HepG2 (cell line): ENCODE data around the gene ZP2. TPM values are rescaled to one million over a fixed set of nuclear protein-coding genes. Genes with fewer than 3 reads are reported as not detected.
"Not testable (repeated sequence)": the region's sequence is repeated elsewhere in the genome, so short reads cannot be mapped to it uniquely, and the experiment has no call there.

Experiments
- ATAC-seq: fragments of 200-7000 bp; cut with Tn5 transposase; 3 replicates; pipeline ENCODE4 v1.9.1; 2020; ENCODE audit warnings: mild to moderate bottlenecking, moderate library complexity
- BruUV-seq: library from RNA; stranded (reverse); fragments of 400-500 nt; replicated peaks from 2 replicates; lab custom pipeline; 2021; lab: Mats Ljungman, UMichigan
- CTCF ChIA-PET: fragments of 300-600 bp; formaldehyde crosslinking; extraction: SDS; loops from one replicate; lab custom pipeline; 2021; ENCODE audit warnings: low total read pairs, inconsistent platforms, low intra/inter-chr PET ratio; lab: Yijun Ruan, JAX
- POLR2A ChIA-PET: fragments of 350-600 bp; sonication (Branson Sonifier 250); formaldehyde crosslinking; loops from one replicate; lab custom pipeline; 2020; ENCODE audit warnings: antibody characterized with exemption, inconsistent platforms; lab: Yijun Ruan, JAX
- DNase-seq: peaks from one replicate; pipeline ENCODE4 v3.0.0-alpha.2; 2015; ENCODE audit warnings: low spot score
- FAIRE-seq: peaks from 3 replicates; lab custom pipeline; 2011; peaks lifted over from hg19 to GRCh38; lab: Jason Lieb, UNC
- H2AFZ ChIP-seq: one replicate; pipeline ENCODE4 v1.6.1; 2011; ENCODE audit warnings: low read length, inconsistent platforms
- H3K27ac ChIP-seq: fragments of 300-600 bp; 3 replicates; pipeline ENCODE4 v1.8.0; 2011; ENCODE audit warnings: mixed run types, mild to moderate bottlenecking, mixed read lengths, low read length, inconsistent platforms; ENCODE audit not compliant: insufficient read depth; ENCODE audit errors: extremely low read length
- H3K27me3 ChIP-seq, 2 experiments: fragments of 200-600 bp in 1 of 2; 2 replicates in 1 of 2; 3 replicates in 1 of 2; pipeline versions ENCODE4 v1.6.0 to v1.8.0; 2011; ENCODE audit warnings: low read length in 2 of 2, mild to moderate bottlenecking in 2 of 2, moderate library complexity in 2 of 2, inconsistent platforms in 1 of 2; ENCODE audit not compliant: insufficient read depth in 2 of 2, control insufficient read depth in 1 of 2
- H3K36me3 ChIP-seq, 2 experiments: fragments of 200-600 bp in 1 of 2; replicated peaks in 1 of 2; 2 replicates in 1 of 2; 3 replicates in 1 of 2; pipeline versions ENCODE4 v1.5.1 to v1.8.0; 2011; ENCODE audit warnings: low read length in 2 of 2, inconsistent platforms in 1 of 2; ENCODE audit not compliant: insufficient read depth in 2 of 2, control insufficient read depth in 1 of 2
- H3K4me1 ChIP-seq: 2 replicates; pipeline ENCODE4 v1.5.1; 2012; ENCODE audit warnings: low read length, inconsistent platforms; ENCODE audit not compliant: insufficient read depth
- H3K4me2 ChIP-seq: 2 replicates; pipeline ENCODE4 v1.6.0; 2011; ENCODE audit warnings: low read depth, low read length, inconsistent platforms
- H3K4me3 ChIP-seq, 3 experiments: fragments of 200-600 bp in 1 of 3; sonication (generic), shearing (Covaris generic) in 1 of 3; replicated peaks in 1 of 3; 2 replicates each; pipeline ENCODE4 v1.5.1; 2011 to 2016; ENCODE audit warnings: low read length in 3 of 3, inconsistent platforms in 2 of 3, low read depth in 2 of 3, mild to moderate bottlenecking in 2 of 3, control low read depth in 1 of 3, mixed read lengths in 1 of 3; ENCODE audit not compliant: insufficient read depth in 1 of 3
- H3K79me2 ChIP-seq: one replicate; pipeline ENCODE4 v1.6.1; 2011; ENCODE audit warnings: low read length, inconsistent platforms; ENCODE audit not compliant: insufficient read depth
- H3K9ac ChIP-seq: 2 replicates; pipeline ENCODE4 v1.6.0; 2011; ENCODE audit warnings: mild to moderate bottlenecking, low read depth, low read length, inconsistent platforms; ENCODE audit not compliant: insufficient read depth
- H3K9me3 ChIP-seq: 2 replicates; pipeline ENCODE4 v1.5.1; 2012; ENCODE audit warnings: mild to moderate bottlenecking, low read length
- H4K20me1 ChIP-seq: 2 replicates; pipeline ENCODE4 v1.6.0; 2011; ENCODE audit warnings: inconsistent platforms, mild to moderate bottlenecking, low read length, moderate library complexity; ENCODE audit not compliant: insufficient read depth
- FOXA1 ChIP-seq, 2 experiments: fragments of 450-650 bp in 1 of 2; sonication (generic) in 1 of 2; formaldehyde crosslinking in 1 of 2; IDR thresholded peaks; 2 replicates each; pipeline versions ENCODE4 v1.4.0 to v1.6.1; 2016 to 2020; ENCODE audit warnings: missing genetic modification reagents in 1 of 2
- GLMP ChIP-seq: sonication (generic); formaldehyde crosslinking; IDR thresholded peaks from 2 replicates; pipeline ENCODE4 v1.9.0; 2021; ENCODE audit warnings: missing genetic modification reagents, mild to moderate bottlenecking, borderline replicate concordance
- KAT8 ChIP-seq: IDR thresholded peaks from 2 replicates; pipeline ENCODE4 v1.6.1; 2016; ENCODE audit warnings: missing genetic modification reagents, missing compliant biosample characterization
- KDM1A ChIP-seq: IDR thresholded peaks from 2 replicates; pipeline ENCODE4 v1.6.1; 2016; ENCODE audit warnings: missing compliant biosample characterization
- ZNF574 ChIP-seq: sonication (generic); formaldehyde crosslinking; IDR thresholded peaks from 2 replicates; pipeline ENCODE4 v1.4.0; 2020; ENCODE audit warnings: missing genetic modification reagents
- ZNF772 ChIP-seq: sonication (generic); formaldehyde crosslinking; IDR thresholded peaks from 2 replicates; pipeline ENCODE4 v1.5.0; 2020; ENCODE audit warnings: mild to moderate bottlenecking, missing genetic modification reagents
- WGBS: methylation state at CpG from one replicate; pipeline ENCODE4 v1.1.6; 2017; ENCODE audit warnings: low lambda C conversion rate; 5-methylcytosine and 5-hydroxymethylcytosine counted together
- in situ Hi-C: cut with HindIII; loops from 2 replicates; pipeline ENCODE4 v1.10.0; 2017; ENCODE audit warnings: low pct_unique_long_range_greater_than_20kb; ENCODE audit not compliant: extremely low pct_ligation_motif_present
- intact Hi-C: fragments of 100-400 bp; cut with micrococcal nuclease; formaldehyde crosslinking; loops from one replicate; pipeline ENCODE4 v1.10.0; 2022; ENCODE audit not compliant: unreplicated experiment
- polyA plus RNA-seq, 8 experiments: library from polyadenylated mRNA; depleted of rRNA in 3 of 8; stranded (reverse) in 7 of 8; unstranded in 1 of 8; fragments of >200 nt; fragmentation: Illumina TruSeq in 4 of 8; extraction: Trizol in 4 of 8; gene quantifications; 2 replicates each; pipeline versions ENCODE4 v1.2.1 to v1.2.3, GENCODE V29; 2011 to 2016; ENCODE audit warnings: low read depth in 4 of 8, missing spikeins in 1 of 8, mixed read lengths in 1 of 8; ENCODE audit not compliant: insufficient read depth in 1 of 8
- total RNA-seq, 5 experiments: library from RNA; depleted of rRNA; stranded (reverse); fragments of >200 nt; fragmentation: Illumina TruSeq; extraction: Trizol; gene quantifications; 2 replicates each; pipeline ENCODE4 v1.2.3, GENCODE V29; 2016; ENCODE audit warnings: low read depth in 1 of 5
- TF ChIP-seq, protein P1 (sequence below): sonication (generic); formaldehyde crosslinking; IDR thresholded peaks from 2 replicates; pipeline ENCODE4 v1.4.0; 2020; ENCODE audit warnings: missing genetic modification reagents
- TF ChIP-seq, protein P2 (sequence below): sonication (generic); formaldehyde crosslinking; IDR thresholded peaks from 2 replicates; pipeline ENCODE4 v1.5.1; 2020; ENCODE audit warnings: missing genetic modification reagents, mild to moderate bottlenecking, borderline replicate concordance

ZP2 gene
- total and polyA plus RNA-seq, 2 of the 13 experiments (the other 11 are each of a cell fraction or from before 2014, with no cell fraction given): not detected

DNA sequence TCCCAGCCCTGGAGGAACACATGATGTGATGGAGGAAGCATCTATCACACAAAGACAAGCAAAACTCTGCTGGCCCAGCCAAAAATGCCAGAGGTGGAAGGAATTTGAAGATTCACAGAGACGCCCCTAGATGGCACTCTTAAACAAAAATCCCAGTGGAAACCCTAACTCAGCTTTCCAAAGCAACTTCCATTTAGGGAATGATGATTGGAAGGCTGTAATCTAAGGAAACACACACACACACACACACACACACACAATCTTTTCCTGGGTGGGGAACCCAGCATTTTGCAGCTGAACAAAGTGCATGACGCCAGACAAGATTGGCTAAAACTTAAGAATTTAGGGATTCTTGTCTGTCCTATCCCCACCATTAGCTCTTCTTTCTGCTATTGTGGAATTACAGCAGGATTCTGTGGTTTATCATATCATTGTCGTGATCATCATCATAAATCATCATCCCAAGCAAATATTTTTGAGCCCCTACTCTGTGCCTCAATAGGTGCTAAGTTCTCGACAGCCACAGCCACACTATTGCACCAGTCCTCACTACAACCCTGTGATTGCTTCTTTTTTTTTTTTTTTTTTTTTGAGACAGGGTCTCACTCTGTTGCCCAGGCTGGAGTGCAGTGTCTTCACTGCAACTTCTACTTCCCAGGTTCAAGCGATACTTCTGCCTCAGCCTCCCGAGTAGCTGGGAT, 54.5 kb downstream of the ZP2 start (continued):
- TF ChIP-seq GLMP (CRISPR knock-in tag) (no peak), KAT8 (CRISPR knock-in tag) (0 out of 2 replicates have a peak, but pooled peaks have one; percentile 37), FOXA1 (IDR thresholded peaks at IDR 0.05) (no peak), FOXA1 (CRISPR knock-in tag; IDR thresholded peaks at IDR 0.05) (no peak), ZNF772 (CRISPR knock-in tag) (no peak), KDM1A (CRISPR knock-in tag) (no peak), ZNF574 (CRISPR knock-in tag) (no peak)
- TF ChIP-seq, protein P1, sequence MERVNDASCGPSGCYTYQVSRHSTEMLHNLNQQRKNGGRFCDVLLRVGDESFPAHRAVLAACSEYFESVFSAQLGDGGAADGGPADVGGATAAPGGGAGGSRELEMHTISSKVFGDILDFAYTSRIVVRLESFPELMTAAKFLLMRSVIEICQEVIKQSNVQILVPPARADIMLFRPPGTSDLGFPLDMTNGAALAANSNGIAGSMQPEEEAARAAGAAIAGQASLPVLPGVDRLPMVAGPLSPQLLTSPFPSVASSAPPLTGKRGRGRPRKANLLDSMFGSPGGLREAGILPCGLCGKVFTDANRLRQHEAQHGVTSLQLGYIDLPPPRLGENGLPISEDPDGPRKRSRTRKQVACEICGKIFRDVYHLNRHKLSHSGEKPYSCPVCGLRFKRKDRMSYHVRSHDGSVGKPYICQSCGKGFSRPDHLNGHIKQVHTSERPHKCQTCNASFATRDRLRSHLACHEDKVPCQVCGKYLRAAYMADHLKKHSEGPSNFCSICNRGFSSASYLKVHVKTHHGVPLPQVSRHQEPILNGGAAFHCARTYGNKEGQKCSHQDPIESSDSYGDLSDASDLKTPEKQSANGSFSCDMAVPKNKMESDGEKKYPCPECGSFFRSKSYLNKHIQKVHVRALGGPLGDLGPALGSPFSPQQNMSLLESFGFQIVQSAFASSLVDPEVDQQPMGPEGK: 0 out of 2 replicates have a peak, but pooled peaks have one; percentile 29
- TF ChIP-seq, protein P2, sequence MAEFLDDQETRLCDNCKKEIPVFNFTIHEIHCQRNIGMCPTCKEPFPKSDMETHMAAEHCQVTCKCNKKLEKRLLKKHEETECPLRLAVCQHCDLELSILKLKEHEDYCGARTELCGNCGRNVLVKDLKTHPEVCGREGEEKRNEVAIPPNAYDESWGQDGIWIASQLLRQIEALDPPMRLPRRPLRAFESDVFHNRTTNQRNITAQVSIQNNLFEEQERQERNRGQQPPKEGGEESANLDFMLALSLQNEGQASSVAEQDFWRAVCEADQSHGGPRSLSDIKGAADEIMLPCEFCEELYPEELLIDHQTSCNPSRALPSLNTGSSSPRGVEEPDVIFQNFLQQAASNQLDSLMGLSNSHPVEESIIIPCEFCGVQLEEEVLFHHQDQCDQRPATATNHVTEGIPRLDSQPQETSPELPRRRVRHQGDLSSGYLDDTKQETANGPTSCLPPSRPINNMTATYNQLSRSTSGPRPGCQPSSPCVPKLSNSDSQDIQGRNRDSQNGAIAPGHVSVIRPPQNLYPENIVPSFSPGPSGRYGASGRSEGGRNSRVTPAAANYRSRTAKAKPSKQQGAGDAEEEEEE (CRISPR knock-in tag): no peak

GRCh38 chr16:21156011-21156410, 55.4 kb downstream of the ZP2 start:
- BruUV-seq, H3K27ac ChIP-seq, H4K20me1 ChIP-seq, H3K4me3 ChIP-seq, ATAC-seq, H3K79me2 ChIP-seq, H3K4me2 ChIP-seq, H3K9ac ChIP-seq, H3K9me3 ChIP-seq, H3K36me3 ChIP-seq, FAIRE-seq, H2AFZ ChIP-seq, DNase-seq: not testable (repeated sequence)
- in situ Hi-C loops (loop anchor here (5.0 to 25.0 kb wide), 3 partner anchors 146 to 1181 kb away; no protein-coding TSS in a partner anchor), intact Hi-C loops (loop anchor here (1.0 to 10.0 kb wide), 5 partner anchors 32 to 399 kb away; partner anchors contain the start of gene CRYM)
- Histone ChIP-seq H3K4me1 (peaks cover 36% of the 10 kb centered on the region), H3K27me3 (peaks cover 2 to 18% of the 10 kb centered on the region in 2 experiments; a peak in 2 of 5 replicates)
- WGBS: 7% methylated on average over 1 of the region's 1 CpG
- CTCF ChIA-PET: interaction anchor here (1.4 to 4.0 kb wide), 4 partner anchors 33 to 399 kb away, joined by 3 to 60 read pairs (median 8); partner anchors contain the start of gene CRYM
- POLR2A ChIA-PET: interaction anchor here (2.2 kb wide), 1 partner anchor 145 kb away, joined by 19 read pairs; no protein-coding TSS in a partner anchor
